GM18909 (cell line): ENCODE measurements around the gene CETN1.

Experiments used
- ATAC-seq: cut with Tn5 transposase; IDR thresholded peaks from one replicate; pipeline ENCODE4 v1.9.1; 2021; ENCODE audit warnings: mild to moderate bottlenecking; ENCODE audit not compliant: unreplicated experiment, poor library complexity

CETN1 gene

GRCh38 chr18:618618-619017 lies 38.4 kb downstream of the CETN1 start:
- ATAC-seq = no peak

GRCh38 chr18:621291-622043 lies 41.3 kb downstream of the CETN1 start:
- ATAC-seq = no peak

- ATAC-seq = no peak
These were observed 42.1 kb downstream of the CETN1 start for GRCh38 chr18:622289-622688.

- peak; percentile 65 for ATAC-seq
These were observed 43.8 kb downstream of the CETN1 start for GRCh38 chr18:623761-624620.

GRCh38 chr18:627231-627630 lies 47.1 kb downstream of the CETN1 start:
- ATAC-seq = no peak

GRCh38 chr18:629269-630150 lies 49.3 kb downstream of the CETN1 start:
- ATAC-seq = no peak

GRCh38 chr18:631560-631959 lies 51.4 kb downstream of the CETN1 start:
- ATAC-seq = no peak
